K562 (cell line): ENCODE measurements around the gene NPM3. TPM values are rescaled to one million over a fixed set of nuclear protein-coding genes. Genes with fewer than 3 reads are reported as not detected.

ENCODE experiments used
- ARID3A ChIP-seq: IDR thresholded peaks from 2 replicates; pipeline ENCODE4 v1.6.1; 2012; ENCODE audit warnings: low read depth, low read length, improper control_type of control experiment, borderline replicate concordance
- ARID3B ChIP-seq: fragments of 250-450 bp; sonication (Bioruptor Pico); IDR thresholded peaks from 2 replicates; pipeline ENCODE4 v1.4.0; 2020; ENCODE audit warnings: borderline replicate concordance
- CBX5 ChIP-seq: IDR thresholded peaks from 2 replicates; pipeline ENCODE4 v1.6.1; 2014; ENCODE audit warnings: low read depth, borderline replicate concordance
- DMBX1 ChIP-seq: fragments of 250-450 bp; sonication (Bioruptor Pico); IDR thresholded peaks from 2 replicates; pipeline ENCODE4 v1.8.0; 2022; ENCODE audit warnings: inconsistent platforms, mild to moderate bottlenecking, moderate library complexity, borderline replicate concordance
- ELF4 ChIP-seq: fragments of 450-650 bp; formaldehyde crosslinking; IDR thresholded peaks from 2 replicates; pipeline ENCODE4 v1.4.0; 2022; ENCODE audit warnings: missing genetic modification characterization
- FOS ChIP-seq: IDR thresholded peaks from 3 replicates; pipeline ENCODE4 v1.6.1; 2011; ENCODE audit not compliant: insufficient read length; ENCODE audit errors: extremely low read depth
- FOXJ2 ChIP-seq: fragments of 200-800 bp; sonication (Bioruptor generic); IDR thresholded peaks from 2 replicates; pipeline ENCODE4 v1.6.1; 2016; ENCODE audit warnings: missing genetic modification characterization, missing compliant biosample characterization
- HOMEZ ChIP-seq: fragments of 250-450 bp; sonication (Bioruptor Pico); IDR thresholded peaks from 2 replicates; pipeline ENCODE4 v1.4.0; 2020; ENCODE audit warnings: mild to moderate bottlenecking, moderate library complexity
- KAT7 ChIP-seq: sonication (generic); formaldehyde crosslinking; IDR thresholded peaks from 2 replicates; pipeline ENCODE4 v1.8.0; 2022; ENCODE audit warnings: missing genetic modification reagents, mild to moderate bottlenecking, borderline replicate concordance
- KDM2B ChIP-seq: fragments of 250-450 bp; sonication (Bioruptor Pico); IDR thresholded peaks from 2 replicates; pipeline ENCODE4 v1.8.0; 2021; ENCODE audit warnings: mild to moderate bottlenecking, moderate library complexity
- KLF1 ChIP-seq: fragments of 450-650 bp; IDR thresholded peaks from 2 replicates; pipeline ENCODE4 v1.6.1; 2016; ENCODE audit warnings: missing genetic modification characterization, missing compliant biosample characterization
- TAL1 ChIP-seq: fragments of 450-650 bp; IDR thresholded peaks from 2 replicates; pipeline ENCODE4 v1.6.1; 2016; ENCODE audit warnings: mild to moderate bottlenecking
- ZNF717 ChIP-seq: fragments of 250-450 bp; sonication (Bioruptor Pico); IDR thresholded peaks from 2 replicates; pipeline ENCODE4 v1.5.0; 2021
- polyA plus RNA-seq, 8 experiments: library from polyadenylated mRNA; depleted of rRNA in 4 of 8; stranded (reverse) in 5 of 8; unstranded in 3 of 8; fragments of >200 nt; fragmentation: Nextera tagmentation in 2 of 8; fragmentation: Illumina TruSeq in 1 of 8; extraction: Ambion mirVana in 2 of 8; extraction: Trizol in 1 of 8; gene quantifications; 2 replicates each; pipeline versions ENCODE4 v1.2.1 to v1.2.3, GENCODE V29; 2011 to 2014; ENCODE audit warnings: inconsistent platforms in 1 of 8, missing spikeins in 1 of 8
- total RNA-seq, 7 experiments: library from RNA; depleted of rRNA in 6 of 7; stranded (reverse); fragments of >200 nt in 6 of 7; fragmentation: Illumina TruSeq in 2 of 7; extraction: Trizol in 2 of 7; gene quantifications; 2 replicates each; pipeline versions ENCODE4 v1.2.1 to v1.2.3, GENCODE V29; 2011 to 2021; ENCODE audit warnings: low replicate concordance in 1 of 7
- TF ChIP-seq, protein P1 (sequence below), 2 experiments: fragments of 200-800 bp in 1 of 2; sonication (Bioruptor generic) in 1 of 2; sonication (generic) in 1 of 2; formaldehyde crosslinking in 1 of 2; IDR thresholded peaks in 1 of 2; conservative IDR thresholded peaks in 1 of 2; 2 replicates each; pipeline versions ENCODE4 v1.5.0 to v1.6.1; 2016 to 2020; ENCODE audit warnings: missing compliant biosample characterization in 1 of 2, missing genetic modification characterization in 1 of 2, missing genetic modification reagents in 1 of 2
- TF ChIP-seq, protein P2 (sequence below): fragments of 250-450 bp; sonication (Bioruptor Pico); IDR thresholded peaks from 2 replicates; pipeline ENCODE4 v1.4.0; 2020; ENCODE audit warnings: mild to moderate bottlenecking, moderate library complexity, borderline replicate concordance
- TF ChIP-seq, protein P3 (sequence below): fragments of 450-650 bp; formaldehyde crosslinking; IDR thresholded peaks from 2 replicates; pipeline ENCODE4 v1.4.0; 2020; ENCODE audit warnings: mild to moderate bottlenecking, mixed read lengths

Gene NPM3
- total and polyA plus RNA-seq, 9 of the 15 experiments (the other 6 are each of a cell fraction or from before 2014, with no cell fraction given), result 15.2 to 239 (median 114) TPM

GRCh38 chr10:101797403-101798059 lies 14.3 kb upstream of the NPM3 start (continued):
- TF ChIP-seq, protein P1, sequence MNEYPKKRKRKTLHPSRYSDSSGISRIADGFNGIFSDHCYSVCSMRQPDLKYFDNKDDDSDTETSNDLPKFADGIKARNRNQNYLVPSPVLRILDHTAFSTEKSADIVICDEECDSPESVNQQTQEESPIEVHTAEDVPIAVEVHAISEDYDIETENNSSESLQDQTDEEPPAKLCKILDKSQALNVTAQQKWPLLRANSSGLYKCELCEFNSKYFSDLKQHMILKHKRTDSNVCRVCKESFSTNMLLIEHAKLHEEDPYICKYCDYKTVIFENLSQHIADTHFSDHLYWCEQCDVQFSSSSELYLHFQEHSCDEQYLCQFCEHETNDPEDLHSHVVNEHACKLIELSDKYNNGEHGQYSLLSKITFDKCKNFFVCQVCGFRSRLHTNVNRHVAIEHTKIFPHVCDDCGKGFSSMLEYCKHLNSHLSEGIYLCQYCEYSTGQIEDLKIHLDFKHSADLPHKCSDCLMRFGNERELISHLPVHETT (CRISPR knock-in tag; conservative IDR thresholded peaks at IDR 0.05 in 1 of 2, IDR thresholded peaks at IDR 0.05 in 1 of 2), result no peak
- TF ChIP-seq FOXJ2 (tag) (no peak), KLF1 (tag) (no peak), ARID3B (CRISPR knock-in tag) (no peak), FOS (no peak), ARID3A (peak; percentile 42; the same call in 1 of the 2 replicates), HOMEZ (CRISPR knock-in tag) (no peak), KDM2B (CRISPR knock-in tag) (no peak), ZNF717 (CRISPR knock-in tag) (no peak), KAT7 (CRISPR knock-in tag) (no peak), TAL1 (no peak), DMBX1 (CRISPR knock-in tag) (no peak), ELF4 (no peak), CBX5 (no peak)
- TF ChIP-seq, protein P2, sequence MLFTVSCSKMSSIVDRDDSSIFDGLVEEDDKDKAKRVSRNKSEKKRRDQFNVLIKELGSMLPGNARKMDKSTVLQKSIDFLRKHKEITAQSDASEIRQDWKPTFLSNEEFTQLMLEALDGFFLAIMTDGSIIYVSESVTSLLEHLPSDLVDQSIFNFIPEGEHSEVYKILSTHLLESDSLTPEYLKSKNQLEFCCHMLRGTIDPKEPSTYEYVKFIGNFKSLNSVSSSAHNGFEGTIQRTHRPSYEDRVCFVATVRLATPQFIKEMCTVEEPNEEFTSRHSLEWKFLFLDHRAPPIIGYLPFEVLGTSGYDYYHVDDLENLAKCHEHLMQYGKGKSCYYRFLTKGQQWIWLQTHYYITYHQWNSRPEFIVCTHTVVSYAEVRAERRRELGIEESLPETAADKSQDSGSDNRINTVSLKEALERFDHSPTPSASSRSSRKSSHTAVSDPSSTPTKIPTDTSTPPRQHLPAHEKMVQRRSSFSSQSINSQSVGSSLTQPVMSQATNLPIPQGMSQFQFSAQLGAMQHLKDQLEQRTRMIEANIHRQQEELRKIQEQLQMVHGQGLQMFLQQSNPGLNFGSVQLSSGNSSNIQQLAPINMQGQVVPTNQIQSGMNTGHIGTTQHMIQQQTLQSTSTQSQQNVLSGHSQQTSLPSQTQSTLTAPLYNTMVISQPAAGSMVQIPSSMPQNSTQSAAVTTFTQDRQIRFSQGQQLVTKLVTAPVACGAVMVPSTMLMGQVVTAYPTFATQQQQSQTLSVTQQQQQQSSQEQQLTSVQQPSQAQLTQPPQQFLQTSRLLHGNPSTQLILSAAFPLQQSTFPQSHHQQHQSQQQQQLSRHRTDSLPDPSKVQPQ (CRISPR knock-in tag), result no peak
- TF ChIP-seq, protein P3, sequence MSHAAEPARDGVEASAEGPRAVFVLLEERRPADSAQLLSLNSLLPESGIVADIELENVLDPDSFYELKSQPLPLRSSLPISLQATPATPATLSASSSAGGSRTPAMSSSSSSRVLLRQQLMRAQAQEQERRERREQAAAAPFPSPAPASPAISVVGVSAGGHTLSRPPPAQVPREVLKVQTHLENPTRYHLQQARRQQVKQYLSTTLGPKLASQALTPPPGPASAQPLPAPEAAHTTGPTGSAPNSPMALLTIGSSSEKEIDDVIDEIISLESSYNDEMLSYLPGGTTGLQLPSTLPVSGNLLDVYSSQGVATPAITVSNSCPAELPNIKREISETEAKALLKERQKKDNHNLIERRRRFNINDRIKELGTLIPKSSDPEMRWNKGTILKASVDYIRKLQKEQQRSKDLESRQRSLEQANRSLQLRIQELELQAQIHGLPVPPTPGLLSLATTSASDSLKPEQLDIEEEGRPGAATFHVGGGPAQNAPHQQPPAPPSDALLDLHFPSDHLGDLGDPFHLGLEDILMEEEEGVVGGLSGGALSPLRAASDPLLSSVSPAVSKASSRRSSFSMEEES (CRISPR knock-in tag), result no peak
